SKM-1 treated with dmso at 0.1 percent for 144 hours (cell line): ENCODE data around the gene CIT.

Source experiments
- DNase-seq: peaks from one replicate; lab custom pipeline; 2025; ENCODE audit not compliant: unreplicated experiment; lab: John Stamatoyannopoulos, UW

CIT gene

DNA sequence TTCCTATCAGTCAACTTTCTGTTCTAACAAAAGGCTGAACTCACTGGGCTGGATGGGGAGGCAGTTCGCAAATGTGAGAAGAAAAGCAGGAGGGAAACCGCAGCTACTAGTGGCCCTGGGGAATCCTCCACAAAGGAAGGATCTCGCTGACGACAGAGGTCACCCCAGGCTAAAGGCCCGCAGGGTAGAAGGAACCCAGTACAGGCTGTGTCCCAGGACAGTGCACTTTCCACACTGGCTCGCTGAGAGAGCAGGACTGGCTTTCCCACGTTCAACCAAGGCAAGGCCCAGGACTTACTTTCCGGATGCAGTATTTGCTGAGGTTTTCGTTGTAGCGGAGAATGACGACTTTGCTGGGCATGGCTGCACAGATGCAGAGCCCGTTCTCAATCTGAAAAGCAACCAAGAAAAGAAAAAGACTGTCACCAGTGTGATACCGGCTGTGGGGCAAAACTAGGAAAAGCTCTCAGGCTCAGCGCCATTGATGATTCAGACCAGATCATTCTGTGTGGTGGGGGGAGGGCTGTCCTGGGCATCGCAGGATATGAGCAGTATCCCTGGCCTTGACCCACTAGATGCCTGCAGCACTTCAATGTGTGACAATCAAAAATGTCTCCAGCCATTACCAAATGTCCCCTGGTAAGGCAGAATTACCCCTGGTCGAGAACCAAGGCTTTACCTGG lies 172.9 kb downstream of the CIT start:
- no peak for DNase-seq

- DNase-seq = no peak
Measured at GRCh38 chr12:119700078-119700477, 177.0 kb downstream of the CIT start.

GRCh38 chr12:119699199-119699760 lies 177.8 kb downstream of the CIT start:
- DNase-seq = no peak

DNA sequence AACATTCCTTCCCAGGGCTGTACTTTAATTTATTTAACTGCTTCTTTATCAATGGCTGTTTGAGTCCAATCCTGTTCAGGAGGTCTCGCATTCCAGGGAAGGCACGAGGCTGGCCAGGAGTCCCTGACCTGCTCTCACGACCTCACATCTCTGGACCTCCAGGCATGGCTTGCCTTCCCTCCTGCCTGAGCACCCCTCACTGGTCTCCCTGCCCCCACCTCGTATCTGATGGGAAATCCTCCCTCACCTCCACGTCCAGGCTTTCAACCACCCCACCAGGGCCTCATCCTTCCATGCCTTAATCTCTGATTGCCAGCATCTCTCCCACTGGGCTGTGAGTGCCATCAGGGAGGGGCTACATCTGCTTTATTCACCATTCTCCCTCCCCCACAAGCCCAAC lies 180.2 kb downstream of the CIT start:
- DNase-seq = no peak

- DNase-seq = no peak
Measured at GRCh38 chr12:119695034-119695433, 182.1 kb downstream of the CIT start.

DNA sequence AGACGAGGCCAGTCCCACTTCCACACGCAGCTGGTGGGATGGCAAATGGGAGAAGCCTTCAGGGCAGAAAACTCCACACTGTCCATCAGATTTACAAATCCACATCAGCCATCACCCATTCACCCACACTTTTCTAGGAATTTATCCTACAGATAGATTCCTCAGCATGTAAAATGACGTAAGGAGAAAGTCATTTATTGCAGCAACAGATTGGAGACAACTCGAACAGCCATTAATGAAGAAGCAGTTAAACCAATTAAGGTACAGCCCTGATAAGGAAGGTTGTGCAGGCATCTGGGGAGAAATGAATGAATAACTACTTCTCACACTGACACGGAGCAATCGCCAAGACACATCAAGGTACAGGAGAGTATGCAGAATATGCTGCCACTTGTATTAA lies 183.0 kb downstream of the CIT start:
- no peak for DNase-seq

GRCh38 chr12:119693511-119693910 lies 183.6 kb downstream of the CIT start:
- no peak for DNase-seq

DNA sequence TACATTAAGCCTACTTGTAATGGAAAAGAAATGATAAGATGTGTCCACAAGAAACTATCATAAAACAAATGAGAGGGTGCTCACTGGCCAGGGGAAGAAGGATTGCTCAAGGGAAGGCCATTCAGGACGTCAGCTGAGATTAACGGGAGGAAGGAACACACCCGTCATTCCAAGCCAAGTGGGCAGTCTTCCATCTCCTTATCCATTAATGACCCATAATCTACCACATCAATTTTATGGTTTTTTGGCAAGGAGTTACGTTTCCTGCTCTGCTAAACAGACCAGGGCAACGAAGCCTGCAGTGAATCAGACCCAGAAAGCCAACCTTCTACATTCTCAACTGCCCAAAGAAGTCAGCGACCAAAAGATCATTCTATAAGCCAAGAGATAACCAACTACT lies 184.1 kb downstream of the CIT start:
- no peak for DNase-seq

DNA sequence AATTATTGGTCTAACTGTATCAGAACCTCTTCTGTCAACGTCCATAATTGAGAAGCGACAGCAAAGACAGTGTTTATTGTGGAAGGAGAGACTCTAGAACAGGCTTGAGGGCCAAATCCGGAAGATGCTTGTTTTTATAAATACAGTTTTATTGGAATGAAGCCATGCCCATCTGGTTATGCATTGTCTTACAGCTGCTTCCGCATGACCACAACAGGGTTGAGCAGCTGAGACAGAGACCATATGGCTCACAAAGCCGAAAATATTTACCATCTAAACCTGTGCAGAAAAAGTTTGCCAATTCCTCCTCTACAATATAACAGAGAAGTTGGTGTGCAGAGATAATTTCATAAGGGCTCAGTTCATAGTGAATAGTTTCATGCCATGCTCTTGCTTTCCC lies 184.7 kb downstream of the CIT start:
- no peak for DNase-seq

DNA sequence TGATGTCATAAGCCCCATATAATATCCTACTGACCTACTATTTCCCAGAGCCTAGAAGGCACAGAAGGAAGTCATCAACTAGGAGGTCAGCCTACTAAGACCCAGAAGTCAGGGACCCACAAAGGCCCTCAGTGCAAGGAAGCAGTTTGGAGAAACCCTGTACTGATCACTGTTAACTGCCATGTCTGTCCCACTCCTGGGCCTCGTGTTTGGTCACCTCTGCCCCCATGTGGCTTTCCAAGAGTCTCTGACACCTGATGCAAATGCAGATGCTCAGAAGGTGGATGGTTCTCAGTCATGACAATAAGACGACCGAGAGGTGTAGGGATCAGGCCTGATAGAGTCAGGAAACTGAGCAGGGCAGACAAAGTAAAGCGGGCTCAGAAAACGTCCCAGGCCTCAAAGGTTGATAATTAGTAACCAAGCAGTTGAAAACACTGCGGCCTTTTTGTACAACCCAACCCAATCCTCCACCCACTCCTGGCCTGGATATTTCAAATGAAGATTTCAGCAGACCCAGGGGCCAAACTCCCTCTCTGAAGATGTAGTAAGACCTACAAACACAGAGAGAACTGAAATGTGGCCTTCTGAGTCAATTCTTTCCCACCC lies 185.8 kb downstream of the CIT start:
- no peak for DNase-seq

DNA sequence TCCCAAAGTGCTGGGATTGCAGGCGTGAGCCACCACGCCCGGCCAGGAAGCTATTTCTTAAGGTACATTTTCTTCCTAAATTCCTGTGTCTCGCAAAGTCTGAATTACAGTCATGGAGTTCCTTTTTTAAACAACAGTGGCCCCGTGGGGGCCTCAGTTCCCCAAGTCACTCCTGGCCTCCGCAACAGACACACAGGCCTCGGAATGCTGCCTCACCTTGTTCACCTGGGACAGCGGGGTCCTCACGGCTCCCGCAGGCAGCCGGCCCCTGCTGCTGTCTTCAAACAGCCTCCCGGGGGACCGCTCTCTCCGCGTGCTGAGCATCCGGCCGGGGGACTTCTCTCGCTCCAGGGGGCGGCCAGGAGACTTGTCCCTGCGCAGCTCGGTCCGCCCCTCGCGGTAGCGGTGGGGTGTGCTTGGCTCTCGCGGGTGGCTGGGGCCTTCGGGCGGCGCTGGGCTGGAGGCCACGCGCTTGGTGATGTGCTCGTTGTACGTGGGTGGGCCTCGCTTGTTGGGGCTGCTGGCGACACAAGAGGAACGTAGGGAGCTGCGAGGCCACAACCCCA lies 187.1 kb downstream of the CIT start:
- DNase-seq = no peak

DNA sequence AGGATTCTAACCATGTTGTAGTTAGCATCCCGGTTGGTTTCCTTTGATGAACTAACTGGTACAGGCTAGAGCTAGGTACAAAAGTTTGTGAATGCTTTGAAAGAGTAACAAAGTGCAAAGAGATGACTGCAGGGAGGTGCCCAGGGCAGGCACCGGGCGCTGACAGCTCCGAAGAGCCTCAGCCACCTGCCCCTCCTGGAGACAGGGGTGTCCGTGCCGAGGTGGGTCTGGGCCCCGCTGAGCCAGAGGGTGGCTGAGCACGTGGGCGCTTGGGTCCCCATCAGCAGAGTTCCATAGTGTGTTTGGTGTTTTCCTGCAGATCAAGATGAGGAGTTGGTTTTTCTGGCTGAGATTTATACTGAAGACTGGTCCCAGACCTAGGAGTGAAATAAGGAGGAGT lies 189.2 kb downstream of the CIT start:
- DNase-seq = no peak

- no peak for DNase-seq
Measured at GRCh38 chr12:119687406-119687805, 189.7 kb downstream of the CIT start.

DNA sequence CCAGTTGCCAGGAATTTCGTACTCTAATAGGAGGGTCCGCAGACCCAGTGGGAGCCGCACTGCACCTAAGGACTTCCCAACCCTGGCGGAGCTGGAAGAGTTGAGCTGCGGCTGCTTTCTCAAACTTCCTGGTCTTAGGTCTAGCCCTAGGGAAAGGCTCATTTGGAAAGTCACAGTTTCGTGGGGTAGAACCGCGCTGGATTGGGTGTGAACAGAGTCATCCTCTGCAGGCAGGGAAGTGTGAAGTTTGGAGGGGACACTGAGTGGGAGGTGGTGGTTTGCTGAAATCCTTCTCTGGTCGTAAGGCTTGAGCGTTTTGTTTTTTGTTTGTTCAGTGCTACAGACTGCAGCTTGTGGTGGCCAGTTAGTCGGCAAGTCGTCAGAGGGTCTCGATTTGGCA lies 190.3 kb downstream of the CIT start:
- no peak for DNase-seq

DNA sequence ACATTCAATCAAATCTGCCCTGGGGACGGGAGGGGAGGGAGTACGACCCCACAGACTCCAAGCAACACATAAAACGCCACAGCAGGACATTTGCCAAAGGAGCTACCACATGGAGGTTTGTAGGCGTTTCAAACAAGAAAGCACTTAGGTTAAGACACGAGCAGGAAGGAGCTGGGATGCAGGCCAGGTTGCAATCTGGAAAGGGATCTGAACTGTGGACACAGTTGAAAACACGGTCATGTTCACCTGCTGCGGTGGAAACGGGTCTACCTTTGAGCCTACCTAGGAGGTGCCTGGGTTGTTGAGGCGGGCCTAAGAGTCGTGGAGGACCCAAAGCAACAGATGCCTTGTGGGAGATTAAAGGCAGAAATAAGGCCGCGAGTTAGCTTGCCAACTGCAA lies 190.8 kb downstream of the CIT start:
- no peak for DNase-seq

DNA sequence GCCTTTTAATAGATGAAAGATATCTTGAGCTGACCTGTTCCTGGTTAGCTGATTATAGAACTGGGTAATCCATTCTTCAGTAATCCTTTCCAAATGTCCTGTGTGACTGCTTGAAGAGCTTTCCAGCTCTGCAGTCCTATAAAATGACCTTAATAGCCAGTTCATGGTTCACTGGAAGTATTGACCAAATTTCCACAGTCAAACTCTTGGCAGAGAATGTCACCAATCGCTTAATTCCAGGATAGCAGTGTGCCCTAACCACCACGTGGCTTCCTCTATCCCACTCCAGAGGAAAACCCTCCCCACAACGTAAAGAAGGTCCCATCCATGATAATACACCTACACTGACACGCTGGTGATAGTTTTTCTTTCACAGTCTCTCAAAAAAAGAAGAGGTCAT lies 191.7 kb downstream of the CIT start:
- DNase-seq = no peak

GRCh38 chr12:119684711-119685369 lies 192.3 kb downstream of the CIT start:
- no peak for DNase-seq

DNA sequence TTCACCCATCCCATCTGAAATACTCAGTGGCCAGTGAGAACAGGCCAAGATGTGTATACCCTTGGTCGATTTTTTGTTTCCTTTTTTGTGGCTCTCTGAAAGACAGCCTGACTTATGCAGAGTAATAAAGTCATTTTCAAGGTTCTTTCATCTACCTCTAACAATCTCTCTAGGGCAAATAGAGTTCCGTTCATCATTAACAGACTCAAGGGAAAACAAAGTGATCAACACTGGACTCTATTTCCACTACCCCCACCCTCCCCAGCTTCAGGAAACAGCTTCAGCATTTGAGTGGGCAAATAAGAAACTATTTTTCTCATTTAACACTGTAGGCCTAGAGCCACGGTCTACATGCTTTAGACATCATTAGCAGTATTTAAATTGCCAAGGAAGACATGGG lies 193.3 kb downstream of the CIT start:
- DNase-seq = no peak

- DNase-seq = no peak
Measured at GRCh38 chr12:119683413-119683812, 193.7 kb downstream of the CIT start.

DNA sequence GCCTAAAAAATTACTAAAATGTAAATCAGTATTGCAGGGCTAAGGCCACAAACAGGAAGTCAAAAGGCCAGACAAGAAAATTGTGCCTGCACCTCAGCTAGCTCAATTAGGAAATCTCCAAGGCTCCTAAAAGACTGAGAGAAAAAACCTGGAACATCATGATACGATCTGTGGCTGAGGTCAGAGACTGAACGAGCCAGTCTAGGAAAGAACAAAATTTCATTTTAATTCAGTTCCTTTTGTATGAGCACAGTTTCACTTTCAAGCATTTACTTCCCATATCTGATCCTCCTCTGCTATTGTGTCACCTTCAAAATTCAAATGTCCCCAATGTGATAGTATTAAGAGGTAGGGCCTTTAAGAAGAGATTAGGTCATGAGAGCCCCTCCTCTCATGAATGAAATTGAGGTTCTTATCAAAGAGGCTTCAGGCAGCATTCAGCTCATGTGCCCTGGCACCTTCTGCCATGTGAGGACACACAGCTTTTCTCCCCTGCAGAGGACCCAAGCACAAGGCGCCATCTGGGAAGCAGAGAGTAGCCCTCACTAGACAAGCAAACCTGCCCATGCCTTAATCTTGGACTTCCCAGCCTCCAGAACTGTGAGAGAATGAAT lies 194.4 kb downstream of the CIT start:
- DNase-seq = peak; percentile 9
